OCI-LY3 (cell line): Measurements from ENCODE around the gene INPP5J.

Experiments used
- EZH2phosphoT487 ChIP-seq: fragments of 200-600 bp; shearing (Covaris generic); IDR thresholded peaks from 2 replicates; pipeline ENCODE4 v1.6.1; 2018; ENCODE audit warnings: antibody characterized with exemption, mixed run types, low read depth
- TF ChIP-seq, protein P1 (sequence below): fragments of 200-600, 300-600 bp; sonication (generic); IDR thresholded peaks from 2 replicates; pipeline ENCODE4 v1.5.1; 2014; ENCODE audit warnings: antibody characterized with exemption, low read length, low read depth

DNA sequence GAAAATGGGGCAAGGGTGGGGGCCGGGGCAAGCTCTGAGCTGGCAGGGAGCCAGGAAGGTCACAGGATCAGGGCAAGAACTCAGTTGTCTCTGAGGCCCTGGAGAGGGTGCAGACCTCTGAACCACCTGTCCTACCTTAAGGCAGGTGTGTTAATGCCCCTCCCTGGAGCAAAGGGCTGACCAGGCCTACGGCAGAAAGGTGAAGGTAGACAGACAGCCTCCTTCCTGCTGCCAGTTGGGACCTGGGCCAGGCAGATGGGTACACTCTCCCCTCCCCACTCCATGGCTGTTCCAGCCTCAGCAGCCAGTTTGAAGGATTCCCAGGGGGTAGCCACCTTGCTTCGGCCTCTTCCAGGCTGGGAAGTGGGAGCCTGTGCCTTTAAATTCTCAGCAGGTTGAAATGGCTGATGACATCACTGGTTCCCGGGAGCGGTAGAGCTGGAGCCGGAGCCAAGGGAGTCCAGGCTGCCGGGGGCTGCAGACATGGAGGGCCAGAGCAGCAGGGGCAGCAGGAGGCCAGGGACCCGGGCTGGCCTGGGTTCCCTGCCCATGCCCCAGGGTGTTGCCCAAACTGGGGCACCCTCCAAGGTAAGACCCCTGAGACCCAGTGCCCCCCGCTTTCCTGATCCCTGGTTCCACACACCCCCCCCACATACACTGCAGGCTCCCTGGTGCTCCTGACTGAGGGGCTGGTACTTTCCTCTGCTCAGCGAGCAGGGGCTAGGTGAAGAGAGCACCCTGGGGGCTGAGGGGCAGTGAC is at the start of gene INPP5J:
- TF ChIP-seq, protein P1, sequence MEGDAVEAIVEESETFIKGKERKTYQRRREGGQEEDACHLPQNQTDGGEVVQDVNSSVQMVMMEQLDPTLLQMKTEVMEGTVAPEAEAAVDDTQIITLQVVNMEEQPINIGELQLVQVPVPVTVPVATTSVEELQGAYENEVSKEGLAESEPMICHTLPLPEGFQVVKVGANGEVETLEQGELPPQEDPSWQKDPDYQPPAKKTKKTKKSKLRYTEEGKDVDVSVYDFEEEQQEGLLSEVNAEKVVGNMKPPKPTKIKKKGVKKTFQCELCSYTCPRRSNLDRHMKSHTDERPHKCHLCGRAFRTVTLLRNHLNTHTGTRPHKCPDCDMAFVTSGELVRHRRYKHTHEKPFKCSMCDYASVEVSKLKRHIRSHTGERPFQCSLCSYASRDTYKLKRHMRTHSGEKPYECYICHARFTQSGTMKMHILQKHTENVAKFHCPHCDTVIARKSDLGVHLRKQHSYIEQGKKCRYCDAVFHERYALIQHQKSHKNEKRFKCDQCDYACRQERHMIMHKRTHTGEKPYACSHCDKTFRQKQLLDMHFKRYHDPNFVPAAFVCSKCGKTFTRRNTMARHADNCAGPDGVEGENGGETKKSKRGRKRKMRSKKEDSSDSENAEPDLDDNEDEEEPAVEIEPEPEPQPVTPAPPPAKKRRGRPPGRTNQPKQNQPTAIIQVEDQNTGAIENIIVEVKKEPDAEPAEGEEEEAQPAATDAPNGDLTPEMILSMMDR, result no peak
- TF ChIP-seq EZH2phosphoT487, result no peak
